Measurements from ENCODE around the gene BHLHE40. TPM values are rescaled to one million over a fixed set of nuclear protein-coding genes. Genes with fewer than 3 reads are reported as not detected.

BHLHE40 gene
- total and polyA plus RNA-seq, 10 of the 15 experiments (the other 5 are each of a cell fraction or from before 2014, with no cell fraction given), result 25.2 to 106 (median 51.4) TPM

GRCh38 chr3:4995500-4996053 is 16.3 kb downstream of the BHLHE40 start:
- WGBS (ENCODE audit: insufficient coverage, insufficient replicate concordance, low lambda C conversion rate, missing lambda C conversion rate), result 65% methylated on average over 9 of the region's 9 CpGs
- H3K79me2 ChIP-seq (ENCODE audit: control insufficient read depth, insufficient read depth, low read length), result no peaks in the 10 kb centered on the region
- ChIA-PET SMC1A (ENCODE audit: uncharacterized antibody, unreplicated experiment) (interaction anchor here (1.5 to 5.6 kb wide), 7 partner anchors 11 to 58 kb away, joined by 4 to 66 read pairs (median 8); no protein-coding TSS in a partner anchor), POLR2A (interaction anchor here (0.9 to 5.3 kb wide), 9 partner anchors 10 to 241 kb away, joined by 3 to 37 read pairs (median 6); partner anchors contain the start of gene BHLHE40), RAD21 (ENCODE audit: unreplicated experiment) (interaction anchor here (0.8 to 4.2 kb wide), 8 partner anchors 9 to 57 kb away, joined by 3 to 45 read pairs (median 16); partner anchors contain the start of gene BHLHE40), CTCF (interaction anchor here (0.8 to 23.1 kb wide), 5 partner anchors 9 to 29 kb away, joined by 3 to 330 read pairs (median 9); partner anchors contain the start of gene BHLHE40)
- no peak for DNase-seq (ENCODE audit: low read depth, low spot score)
- no peak overlapping the region for H2AFZ ChIP-seq (ENCODE audit: control insufficient read depth, low read depth, low read length)
- in situ Hi-C loops (cut with MboI) (no loop called here), intact Hi-C loops (cut with micrococcal nuclease; ENCODE audit: unreplicated experiment) (no loop called here)
- H3K27me3 ChIP-seq (replicated peaks in 1 of 2; ENCODE audit: control insufficient read depth in 2 of 2, insufficient read depth in 2 of 2, low read length in 1 of 2), result no peaks in the 10 kb centered on the region
- H3K9ac ChIP-seq (ENCODE audit: control insufficient read depth, insufficient read depth, low read length), result no peak overlapping the region
- H3K27ac ChIP-seq (ENCODE audit: control insufficient read depth, insufficient read depth), result no peak overlapping the region
- no TSS peak for BruUV-seq (replicated peaks)
- no peak for ATAC-seq
- H3K4me2 ChIP-seq (ENCODE audit: control insufficient read depth, insufficient read depth), result no peak overlapping the region
- no peak for FAIRE-seq
- H3K9me3 ChIP-seq (replicated peaks; ENCODE audit: control insufficient read depth, insufficient read depth, low read length), result no peaks in the 10 kb centered on the region
- H3K4me3 ChIP-seq, result no peak overlapping the region
- H4K20me1 ChIP-seq (ENCODE audit: control insufficient read depth, insufficient read depth), result no peaks in the 10 kb centered on the region
- TF ChIP-seq KLF5 (IDR thresholded peaks at IDR 0.05; ENCODE audit: partially characterized antibody) (no peak), JUNB (IDR thresholded peaks at IDR 0.05) (no peak), HDGF (IDR thresholded peaks at IDR 0.05) (no peak), ZNF207 (IDR thresholded peaks at IDR 0.05; ENCODE audit: borderline replicate concordance) (no peak), CTCF (IDR thresholded peaks at IDR 0.05 in 2 of 3, conservative IDR thresholded peaks at IDR 0.05 in 1 of 3; ENCODE audit: control insufficient read depth in 2 of 3, extremely low read depth in 1 of 3, insufficient read depth in 1 of 3, low read depth in 3 of 3, low read length in 3 of 3) (no peak), ZBED1 (IDR thresholded peaks at IDR 0.05; ENCODE audit: borderline replicate concordance) (no peak), POLR2AphosphoS2 (IDR thresholded peaks at IDR 0.05; ENCODE audit: low read depth, low read length) (no peak), PKNOX1 (IDR thresholded peaks at IDR 0.05) (no peak), RELA (IDR thresholded peaks at IDR 0.05; ENCODE audit: borderline replicate concordance, partially characterized antibody) (no peak), WRNIP1 (IDR thresholded peaks at IDR 0.05; ENCODE audit: borderline replicate concordance, low read depth, low read length) (no peak), MYB (IDR thresholded peaks at IDR 0.05; ENCODE audit: borderline replicate concordance, low read depth, low read length) (no peak), RAD51 (IDR thresholded peaks at IDR 0.05) (no peak), ASH2L (IDR thresholded peaks at IDR 0.05; ENCODE audit: borderline replicate concordance, low read depth) (no peak)
- H3K4me1 ChIP-seq (ENCODE audit: control insufficient read depth, insufficient read depth, low read length), result peaks cover 10% of the 10 kb centered on the region
- no peaks in the 10 kb centered on the region for H3K36me3 ChIP-seq (ENCODE audit: control insufficient read depth in 2 of 2, insufficient read depth in 2 of 2, low read length in 1 of 2)

Data from GM12878 (cell line).